Neural cell (in vitro differentiated cells): Measurements from ENCODE around the gene RBM4B. TPM values are rescaled to one million over a fixed set of nuclear protein-coding genes. Genes with fewer than 3 reads are reported as not detected.

ENCODE experiments used
- H2AFZ ChIP-seq: fragments of 200-600, 300-800 bp; sonication (generic), shearing (Covaris generic); 2 replicates; pipeline ENCODE4 v1.6.0; 2014; ENCODE audit warnings: low read depth, mild to moderate bottlenecking, antibody characterized with exemption, low read length, moderate library complexity
- H3F3A ChIP-seq: fragments of 200-600 bp; shearing (Covaris generic); 2 replicates; pipeline ENCODE4 v1.6.1; 2016; ENCODE audit warnings: mild to moderate bottlenecking, moderate library complexity, mixed read lengths, antibody characterized with exemption, low read length; ENCODE audit not compliant: insufficient read depth, poor library complexity, severe bottlenecking
- H3K27ac ChIP-seq: fragments of 200-600, 300-800 bp; sonication (generic), shearing (Covaris generic); 2 replicates; pipeline ENCODE4 v1.5.1; 2014; ENCODE audit warnings: mild to moderate bottlenecking, low read length, moderate library complexity
- H3K27me3 ChIP-seq: fragments of 300-800, 200-600 bp; sonication (generic), shearing (Covaris generic); 2 replicates; pipeline ENCODE4 v1.6.0; 2014; ENCODE audit warnings: mild to moderate bottlenecking, low read depth, low read length, moderate library complexity; ENCODE audit not compliant: insufficient read depth
- H3K36me3 ChIP-seq: fragments of 300-800, 200-600 bp; sonication (generic), shearing (Covaris generic); 2 replicates; pipeline ENCODE4 v1.5.1; 2014; ENCODE audit warnings: mild to moderate bottlenecking, antibody characterized with exemption, low read length, moderate library complexity; ENCODE audit not compliant: insufficient read depth
- H3K4me2 ChIP-seq: fragments of 300-800, 200-600 bp; sonication (generic), shearing (Covaris generic); 2 replicates; pipeline ENCODE4 v1.6.0; 2014; ENCODE audit warnings: mild to moderate bottlenecking, low read length
- H3K4me3 ChIP-seq: fragments of 300-800, 200-600 bp; sonication (generic), shearing (Covaris generic); 2 replicates; pipeline ENCODE4 v1.5.1; 2014; ENCODE audit warnings: mild to moderate bottlenecking, low read length, moderate library complexity
- H3K79me2 ChIP-seq: fragments of 200-600 bp; shearing (Covaris generic); replicated peaks from 2 replicates; pipeline ENCODE4 v1.6.0; 2014; ENCODE audit warnings: mild to moderate bottlenecking, low read length, moderate library complexity; ENCODE audit not compliant: insufficient read depth
- H3K9ac ChIP-seq: fragments of 300-800, 200-600 bp; sonication (generic), shearing (Covaris generic); 2 replicates; pipeline ENCODE4 v1.6.1; 2016; ENCODE audit warnings: mild to moderate bottlenecking, low read length, mixed read lengths
- H3K9me2 ChIP-seq: fragments of 200-600 bp; shearing (Covaris generic); 2 replicates; pipeline ENCODE4 v1.6.1; 2016; ENCODE audit warnings: mild to moderate bottlenecking, low read length, mixed read lengths; ENCODE audit not compliant: insufficient read depth
- H3K9me3 ChIP-seq: fragments of 200-600, 300-800 bp; sonication (generic), shearing (Covaris generic); 2 replicates; pipeline ENCODE4 v1.6.1; 2016; ENCODE audit warnings: mild to moderate bottlenecking, mixed run types, low read length, moderate library complexity, mixed read lengths
- H4K20me1 ChIP-seq: fragments of 200-600 bp; shearing (Covaris generic); 2 replicates; pipeline ENCODE4 v1.6.1; 2016; ENCODE audit warnings: mild to moderate bottlenecking, mixed run types; ENCODE audit not compliant: insufficient read depth
- EP300 ChIP-seq: fragments of 450-650 bp; conservative IDR thresholded peaks from 2 replicates; pipeline ENCODE4 v1.6.1; 2014; ENCODE audit warnings: antibody characterized with exemption, mild to moderate bottlenecking, moderate library complexity; ENCODE audit not compliant: poor library complexity, severe bottlenecking
- EZH2 ChIP-seq: fragments of 200-600, 300-800 bp; shearing (Covaris generic), sonication (generic); IDR thresholded peaks from 2 replicates; pipeline ENCODE4 v1.6.1; 2014; ENCODE audit warnings: antibody characterized with exemption, low read length, borderline replicate concordance, mild to moderate bottlenecking; ENCODE audit not compliant: insufficient read depth, poor library complexity, severe bottlenecking
- MXI1 ChIP-seq: fragments of 450-650 bp; conservative IDR thresholded peaks from 2 replicates; pipeline ENCODE4 v1.6.1; 2014; ENCODE audit warnings: antibody characterized with exemption, mild to moderate bottlenecking; ENCODE audit not compliant: poor library complexity, severe bottlenecking
- POLR2AphosphoS5 ChIP-seq: IDR thresholded peaks from 2 replicates; pipeline ENCODE4 v1.6.1; 2012
- RAD21 ChIP-seq: fragments of 450-650 bp; conservative IDR thresholded peaks from 2 replicates; pipeline ENCODE4 v1.6.1; 2014; ENCODE audit warnings: antibody characterized with exemption, mild to moderate bottlenecking, moderate library complexity
- REST ChIP-seq: IDR thresholded peaks from 2 replicates; pipeline ENCODE4 v1.6.1; 2012; ENCODE audit warnings: borderline replicate concordance
- SMC3 ChIP-seq: fragments of 450-650 bp; conservative IDR thresholded peaks from 2 replicates; pipeline ENCODE4 v1.6.1; 2014; ENCODE audit warnings: antibody characterized with exemption, mild to moderate bottlenecking, moderate library complexity; ENCODE audit not compliant: poor library complexity
- TAF1 ChIP-seq: IDR thresholded peaks from 2 replicates; pipeline ENCODE4 v1.6.1; 2012; ENCODE audit warnings: low read depth
- polyA plus RNA-seq: library from polyadenylated mRNA; depleted of rRNA; stranded (reverse); fragments of >200 nt; gene quantifications from 2 replicates; pipeline ENCODE4 v1.2.3, GENCODE V29; 2014
- TF ChIP-seq, protein P1 (sequence below): fragments of 450-650 bp; IDR thresholded peaks from 2 replicates; pipeline ENCODE4 v1.5.1; 2014; ENCODE audit warnings: antibody characterized with exemption, mild to moderate bottlenecking, moderate library complexity; ENCODE audit not compliant: poor library complexity, severe bottlenecking

The RBM4B gene
- polyA plus RNA-seq, 1 donor from 2014 or later = 197 TPM

DNA sequence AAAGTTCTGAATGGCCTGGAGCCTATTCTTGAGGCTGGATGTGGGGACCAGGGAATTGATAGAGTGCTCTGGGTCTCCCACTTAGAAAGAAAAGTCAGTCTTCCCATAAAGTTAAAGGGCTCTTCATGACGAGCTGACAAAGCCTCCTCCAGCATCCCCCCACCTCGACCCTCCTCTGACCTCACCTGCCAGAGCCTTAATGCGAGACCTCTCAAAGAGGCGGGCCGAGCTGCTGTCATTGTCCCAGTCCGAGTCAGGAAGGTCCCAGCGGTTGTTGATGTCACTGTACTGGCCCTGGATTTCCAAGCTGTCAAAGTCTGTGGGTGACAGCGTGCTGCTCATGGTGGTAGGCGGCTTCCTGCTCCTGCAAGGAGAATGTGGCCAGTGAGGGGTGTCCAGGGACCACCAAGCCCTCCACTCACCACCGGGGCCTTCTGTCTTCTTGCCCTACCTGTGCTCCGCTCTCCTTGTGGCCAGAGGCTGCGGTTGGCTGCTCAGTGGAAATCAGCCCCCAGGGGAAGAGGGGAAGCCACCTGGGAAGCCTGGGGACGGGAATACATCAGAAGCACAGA lies 43.3 kb upstream of the RBM4B start:
- H3K27me3 ChIP-seq = no peaks in the 10 kb centered on the region
- no peaks in the 10 kb centered on the region for H3K9me3 ChIP-seq
- peaks cover 32% of the 10 kb centered on the region for H3K79me2 ChIP-seq
- H3F3A ChIP-seq = no peaks in the 10 kb centered on the region
- TF ChIP-seq SMC3 (no peak), TAF1 (no peak), REST (no peak), RAD21 (no peak), EP300 (no peak)
- TF ChIP-seq, protein P1, sequence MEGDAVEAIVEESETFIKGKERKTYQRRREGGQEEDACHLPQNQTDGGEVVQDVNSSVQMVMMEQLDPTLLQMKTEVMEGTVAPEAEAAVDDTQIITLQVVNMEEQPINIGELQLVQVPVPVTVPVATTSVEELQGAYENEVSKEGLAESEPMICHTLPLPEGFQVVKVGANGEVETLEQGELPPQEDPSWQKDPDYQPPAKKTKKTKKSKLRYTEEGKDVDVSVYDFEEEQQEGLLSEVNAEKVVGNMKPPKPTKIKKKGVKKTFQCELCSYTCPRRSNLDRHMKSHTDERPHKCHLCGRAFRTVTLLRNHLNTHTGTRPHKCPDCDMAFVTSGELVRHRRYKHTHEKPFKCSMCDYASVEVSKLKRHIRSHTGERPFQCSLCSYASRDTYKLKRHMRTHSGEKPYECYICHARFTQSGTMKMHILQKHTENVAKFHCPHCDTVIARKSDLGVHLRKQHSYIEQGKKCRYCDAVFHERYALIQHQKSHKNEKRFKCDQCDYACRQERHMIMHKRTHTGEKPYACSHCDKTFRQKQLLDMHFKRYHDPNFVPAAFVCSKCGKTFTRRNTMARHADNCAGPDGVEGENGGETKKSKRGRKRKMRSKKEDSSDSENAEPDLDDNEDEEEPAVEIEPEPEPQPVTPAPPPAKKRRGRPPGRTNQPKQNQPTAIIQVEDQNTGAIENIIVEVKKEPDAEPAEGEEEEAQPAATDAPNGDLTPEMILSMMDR = no peak
- no peaks in the 10 kb centered on the region for H3K9me2 ChIP-seq
- no peak overlapping the region for H3K4me3 ChIP-seq
- no peaks in the 10 kb centered on the region for H3K36me3 ChIP-seq
- no peak overlapping the region for H3K4me2 ChIP-seq
- peaks cover under 1% of the 10 kb centered on the region for H4K20me1 ChIP-seq
- no peak overlapping the region for H3K9ac ChIP-seq
- no peak overlapping the region for H2AFZ ChIP-seq
- H3K27ac ChIP-seq = no peak overlapping the region

- no peaks in the 10 kb centered on the region for H3K27me3 ChIP-seq
- no peak overlapping the region for H3K4me2 ChIP-seq
- H2AFZ ChIP-seq = no peak overlapping the region
- H3F3A ChIP-seq = no peaks in the 10 kb centered on the region
- no peak overlapping the region for H3K4me3 ChIP-seq
- no peak overlapping the region for H3K9ac ChIP-seq
- H3K9me2 ChIP-seq = no peaks in the 10 kb centered on the region
- H3K36me3 ChIP-seq = no peaks in the 10 kb centered on the region
- TF ChIP-seq EZH2 (no peak), SMC3 (no peak), TAF1 (no peak), EP300 (no peak), RAD21 (no peak), MXI1 (no peak), POLR2AphosphoS5 (no peak), REST (no peak)
- TF ChIP-seq, protein P1 = no peak
- H4K20me1 ChIP-seq = no peaks in the 10 kb centered on the region
- no peaks in the 10 kb centered on the region for H3K9me3 ChIP-seq
- no peak overlapping the region for H3K27ac ChIP-seq
- H3K79me2 ChIP-seq = peaks cover 26% of the 10 kb centered on the region
Measured at GRCh38 chr11:66720223-66720898, 42.7 kb upstream of the RBM4B start.
